Measurements from ENCODE around the gene SPIRE2. TPM values are rescaled to one million over a fixed set of nuclear protein-coding genes. Genes with fewer than 3 reads are reported as not detected.
A peak's percentile ranks its signal among the peaks of the same experiment; 100 is the strongest.

Gene SPIRE2
- total and polyA plus RNA-seq, 2 of the 13 experiments (the other 11 are each of a cell fraction or from before 2014, with no cell fraction given), result 13.3 to 37.5 TPM

- no peak for TF ChIP-seq GRHL1 (CRISPR knock-in tag; conservative IDR thresholded peaks at IDR 0.05)
- no peak for TF ChIP-seq ZNF282 (IDR thresholded peaks at IDR 0.05; ENCODE audit: partially characterized antibody)
- TF ChIP-seq ZSCAN29 (CRISPR knock-in tag; conservative IDR thresholded peaks at IDR 0.05), result peak; percentile 31; the same call in 1 of the 2 replicates
- no peak; the same call in 1 of the 2 replicates for TF ChIP-seq ZNF776 (CRISPR knock-in tag; IDR thresholded peaks at IDR 0.05)
- peak; percentile 48; the same call in 1 of the 2 replicates for TF ChIP-seq SAP130 (CRISPR knock-in tag; IDR thresholded peaks at IDR 0.05; ENCODE audit: low read depth)
- 0 out of 2 replicates have a peak, but pooled peaks have one; percentile 7 for TF ChIP-seq SOX13 (IDR thresholded peaks at IDR 0.05)
- TF ChIP-seq SOX13 (CRISPR knock-in tag; conservative IDR thresholded peaks at IDR 0.05 in 1 of 2, IDR thresholded peaks at IDR 0.05 in 1 of 2), result no peak
- TF ChIP-seq ZNF362 (CRISPR knock-in tag; IDR thresholded peaks at IDR 0.05; ENCODE audit: borderline replicate concordance), result 0 out of 2 replicates have a peak, but pooled peaks have one; percentile 14
- TF ChIP-seq TARDBP (CRISPR knock-in tag; IDR thresholded peaks at IDR 0.05), result peak; percentile 21; the same call in 1 of the 2 replicates
- TF ChIP-seq TCF7L2 (IDR thresholded peaks at IDR 0.05; ENCODE audit: low read depth, low read length), result no peak
- no peak for TF ChIP-seq ZNF512B (CRISPR knock-in tag; IDR thresholded peaks at IDR 0.05; ENCODE audit: borderline replicate concordance)
- TF ChIP-seq HES4 (CRISPR knock-in tag; IDR thresholded peaks at IDR 0.05; ENCODE audit: borderline replicate concordance), result no peak
- 0 out of 2 replicates have a peak, but pooled peaks have one; percentile 1 for TF ChIP-seq ZNF414 (CRISPR knock-in tag; IDR thresholded peaks at IDR 0.05)
- peak; percentile 56 for TF ChIP-seq RBM39 (IDR thresholded peaks at IDR 0.05; ENCODE audit: low read depth, low read length, poor library complexity, severe bottlenecking)
- no peak for TF ChIP-seq SALL2 (CRISPR knock-in tag; IDR thresholded peaks at IDR 0.05)
- TF ChIP-seq SRY (CRISPR knock-in tag; IDR thresholded peaks at IDR 0.05), result no peak
- TF ChIP-seq HNF1B (CRISPR knock-in tag; IDR thresholded peaks at IDR 0.05), result no peak
- peak; percentile 45; the same call in 1 of the 2 replicates for TF ChIP-seq ZNF34 (CRISPR knock-in tag; IDR thresholded peaks at IDR 0.05; ENCODE audit: borderline replicate concordance)
- no peak for TF ChIP-seq ZFAT (CRISPR knock-in tag; conservative IDR thresholded peaks at IDR 0.05)
- no peak for TF ChIP-seq CAMTA2 (CRISPR knock-in tag; IDR thresholded peaks at IDR 0.05; ENCODE audit: borderline replicate concordance)
These were observed 775 bp downstream of the SPIRE2 start (continued) for GRCh38 chr16:89828870-89829629.

All from HepG2 (cell line).